Hematopoietic multipotent progenitor cell treated with erythropoietin and hydrocortisone succinate and interleukin-3 and kit ligand, for 8 days (in vitro differentiated cells): ENCODE measurements around the gene ROBO2.
"Not testable (repeated sequence)": the region's sequence is repeated elsewhere in the genome, so short reads cannot be mapped to it uniquely, and the experiment has no call there.

Experiments
- DNase-seq: peaks from one replicate; pipeline ENCODE4 v3.0.0-alpha.2; 2015

The ROBO2 gene

DNA sequence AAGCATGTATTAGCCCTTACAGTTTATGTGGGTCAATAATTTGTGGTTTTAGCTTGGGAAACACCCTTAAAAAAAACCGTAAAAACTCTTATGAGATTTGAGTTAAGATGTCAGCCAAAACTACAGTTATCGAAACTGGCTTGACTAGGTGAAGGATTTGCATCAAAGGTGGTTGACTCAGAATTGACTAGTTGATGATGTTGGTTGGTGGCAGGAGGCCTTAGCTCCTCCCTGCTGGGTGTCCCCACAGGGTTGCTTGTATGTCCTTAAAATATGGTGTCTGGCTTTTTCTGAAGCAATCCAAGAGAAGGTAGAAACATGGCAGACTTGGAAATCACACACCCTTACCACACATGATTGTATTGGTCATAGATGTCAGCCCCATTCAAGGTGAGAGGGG, 305.1 kb downstream of the ROBO2 start:
- no peak for DNase-seq

DNA sequence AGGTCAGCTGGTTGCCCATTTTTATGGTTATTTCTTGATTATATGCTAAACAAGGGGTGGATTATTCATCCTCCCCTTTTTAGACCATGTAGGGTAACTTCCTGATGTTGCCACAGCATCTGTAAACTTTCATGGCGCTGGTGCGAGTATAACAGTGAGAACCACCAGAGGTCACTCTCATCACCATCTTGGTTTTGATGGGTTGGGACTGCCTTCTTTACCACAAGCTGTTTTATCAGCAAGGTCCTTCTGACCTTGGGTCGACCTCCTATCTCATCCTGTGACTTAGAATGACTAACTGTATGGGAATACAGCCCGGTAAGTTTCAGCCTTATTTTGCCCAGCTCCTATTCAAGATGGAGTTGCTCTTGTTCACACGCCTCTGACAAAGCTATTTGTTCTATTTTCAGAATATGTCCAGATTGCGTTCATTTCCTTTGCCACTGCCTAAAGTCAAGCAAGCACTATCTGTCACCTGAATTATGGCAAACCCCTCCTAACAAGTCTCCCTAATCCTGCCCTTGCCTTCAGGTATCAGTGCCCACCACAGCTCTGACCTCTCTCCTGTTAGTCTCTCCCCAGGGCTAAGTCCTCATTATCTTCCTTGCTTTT, 308.5 kb downstream of the ROBO2 start:
- DNase-seq, result peak; percentile 35

- DNase-seq, result no peak
Measured at GRCh38 chr3:77354958-77355357, 315.1 kb downstream of the ROBO2 start.

- no peak for DNase-seq
Measured at GRCh38 chr3:77362936-77363335, 323.0 kb downstream of the ROBO2 start.

- DNase-seq, result no peak
Measured at GRCh38 chr3:77365152-77365551, 325.3 kb downstream of the ROBO2 start.

- no peak for DNase-seq
Measured at GRCh38 chr3:77370413-77370812, 330.5 kb downstream of the ROBO2 start.

GRCh38 chr3:77372018-77372417, 332.1 kb downstream of the ROBO2 start:
- no peak for DNase-seq

DNA sequence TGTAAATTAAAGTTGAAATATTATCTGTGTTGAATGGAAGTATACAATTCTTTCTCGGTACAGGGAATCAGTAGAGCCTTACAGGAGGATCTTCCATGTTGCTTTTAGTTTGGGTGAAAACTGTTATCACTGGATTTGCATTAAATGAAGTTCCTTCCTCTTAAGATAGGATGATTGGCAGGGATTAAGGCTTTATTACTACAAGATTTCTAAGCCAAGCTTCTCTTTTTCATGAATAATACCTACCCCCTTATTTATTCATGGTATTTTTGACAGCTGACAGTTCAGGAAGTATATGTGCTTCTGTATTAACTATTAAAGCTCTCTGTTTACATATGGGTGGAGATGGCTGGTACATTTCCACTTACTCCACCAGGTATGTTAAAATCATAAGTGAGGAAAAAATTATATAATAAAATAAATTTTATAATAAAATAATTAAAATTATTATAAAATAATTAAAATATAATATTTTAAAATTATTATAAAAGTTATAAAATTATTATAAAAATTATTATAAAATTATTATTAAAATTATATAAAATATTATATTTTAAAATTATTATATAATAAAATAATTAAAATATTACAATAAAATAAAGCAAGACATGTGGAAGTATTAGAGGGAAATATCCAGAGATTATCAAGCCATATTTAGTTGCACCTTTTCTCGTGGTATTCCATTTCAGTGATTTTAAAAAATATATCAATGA, 332.9 kb downstream of the ROBO2 start:
- no peak for DNase-seq

DNA sequence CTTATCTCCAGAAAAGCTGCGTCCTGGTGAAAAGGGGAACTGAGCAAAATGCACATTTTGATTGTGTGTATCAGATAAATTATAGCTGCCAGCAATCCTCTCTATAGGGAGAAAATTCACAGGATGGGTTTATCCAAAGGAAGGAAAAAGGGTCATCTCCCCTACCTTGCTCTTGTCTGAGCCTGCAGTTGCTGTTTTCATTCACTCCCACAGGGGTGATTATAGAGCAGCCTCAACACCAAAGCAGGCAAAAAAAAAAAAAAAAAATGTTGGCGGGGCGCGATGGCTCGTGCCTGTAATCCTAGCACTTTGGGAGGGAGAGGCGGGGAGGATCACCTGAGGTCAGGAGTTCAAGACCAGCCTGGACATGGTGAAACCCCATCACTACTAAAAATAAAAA, 333.7 kb downstream of the ROBO2 start:
- DNase-seq, result no peak

DNA sequence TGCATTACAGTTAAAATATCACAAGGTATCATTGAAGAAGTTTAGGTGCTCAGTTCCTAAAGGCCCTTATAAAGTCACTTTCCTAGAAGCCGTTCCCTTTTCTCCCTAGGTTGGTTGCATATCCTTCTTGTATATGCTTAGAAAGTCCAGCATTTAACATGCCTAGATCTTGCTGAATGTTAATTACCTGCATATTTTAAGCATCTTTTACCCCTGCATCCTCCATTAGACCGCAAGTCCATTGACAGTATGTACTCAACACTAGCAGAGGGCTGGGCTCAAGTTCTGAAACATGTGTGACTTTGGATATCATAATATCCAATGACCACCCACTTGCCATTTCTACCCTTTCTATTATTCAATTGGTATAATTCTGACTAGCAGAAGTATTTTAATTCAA, 336.6 kb downstream of the ROBO2 start:
- no peak for DNase-seq

DNA sequence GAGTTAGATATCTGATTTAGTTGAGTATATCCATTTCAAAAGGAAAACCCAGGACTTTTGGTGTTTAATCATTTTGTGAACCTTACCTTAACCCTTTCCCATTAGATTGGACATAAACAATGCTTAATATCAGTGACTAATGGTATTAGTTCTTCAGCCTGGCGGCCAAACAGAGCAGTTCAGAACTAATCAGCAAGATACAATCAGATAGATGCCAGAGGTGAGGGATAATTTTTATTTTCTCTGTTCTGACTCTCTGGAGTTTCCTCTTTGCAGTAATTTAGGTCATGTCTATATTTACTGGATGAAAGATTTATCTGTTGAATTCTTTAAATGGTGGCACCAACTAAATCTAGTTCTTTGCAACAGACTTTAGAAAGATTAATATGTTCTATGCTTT, 337.8 kb downstream of the ROBO2 start:
- DNase-seq, result no peak

- no peak for DNase-seq
Measured at GRCh38 chr3:77380136-77380535, 340.2 kb downstream of the ROBO2 start.

- no peak for DNase-seq
Measured at GRCh38 chr3:77381431-77381830, 341.5 kb downstream of the ROBO2 start.

DNA sequence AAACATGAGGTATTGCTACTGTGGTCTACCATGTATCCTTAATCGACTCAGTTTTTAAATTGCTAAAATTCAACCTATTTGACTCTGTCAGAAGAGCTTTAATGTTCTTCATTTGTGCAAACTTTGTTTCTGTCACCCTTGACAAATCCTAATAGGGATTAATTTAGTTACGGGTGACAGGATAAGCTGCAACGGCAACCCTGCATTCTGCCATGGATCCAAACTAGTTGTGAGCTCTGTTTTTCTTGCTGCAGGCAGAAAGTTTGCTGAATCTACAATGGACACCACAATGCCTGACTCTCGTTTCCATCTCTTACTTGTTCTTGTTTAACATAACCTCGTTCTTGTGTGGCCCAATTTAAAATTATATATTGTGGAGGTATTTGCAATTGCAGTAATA, 352.3 kb downstream of the ROBO2 start:
- no peak for DNase-seq

GRCh38 chr3:77394046-77394445, 354.1 kb downstream of the ROBO2 start:
- no peak for DNase-seq

DNA sequence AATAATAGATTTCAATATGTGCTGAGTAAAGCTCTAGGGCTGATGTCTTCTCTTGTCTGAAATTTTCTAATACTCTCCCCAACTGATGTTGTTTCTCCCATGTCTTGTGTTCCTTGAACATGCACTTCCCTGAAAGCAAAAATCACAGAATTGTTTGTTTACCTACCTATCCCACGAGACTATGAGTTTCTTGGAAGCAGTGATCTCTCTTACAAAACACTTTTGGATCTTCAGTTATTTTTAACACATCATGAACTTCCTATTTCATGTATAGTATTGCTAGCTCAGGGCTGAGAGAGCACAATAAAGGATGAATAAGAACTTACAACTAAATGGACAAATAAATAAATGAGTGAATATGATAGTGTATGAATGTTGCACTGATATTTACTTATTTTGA, 365.0 kb downstream of the ROBO2 start:
- DNase-seq, result no peak

DNA sequence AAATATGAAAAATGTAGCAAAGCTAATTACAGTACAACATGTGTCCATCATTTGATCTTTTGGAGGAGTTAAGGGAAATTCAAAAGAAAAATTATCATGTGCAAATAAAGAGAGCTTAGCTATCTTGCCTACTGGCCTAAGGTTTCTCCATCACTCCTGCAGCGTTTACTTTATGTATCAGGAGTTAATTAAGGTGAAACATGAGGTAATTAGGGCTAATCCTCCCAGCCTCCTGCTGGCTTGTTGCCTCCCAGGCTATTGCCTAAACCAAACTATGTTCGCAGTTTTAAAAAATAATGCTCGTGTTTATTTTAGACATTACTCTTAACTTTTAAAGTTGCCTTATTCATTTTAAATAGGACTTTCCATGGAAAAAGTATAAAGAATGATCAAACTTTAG, 367.5 kb downstream of the ROBO2 start:
- no peak for DNase-seq

DNA sequence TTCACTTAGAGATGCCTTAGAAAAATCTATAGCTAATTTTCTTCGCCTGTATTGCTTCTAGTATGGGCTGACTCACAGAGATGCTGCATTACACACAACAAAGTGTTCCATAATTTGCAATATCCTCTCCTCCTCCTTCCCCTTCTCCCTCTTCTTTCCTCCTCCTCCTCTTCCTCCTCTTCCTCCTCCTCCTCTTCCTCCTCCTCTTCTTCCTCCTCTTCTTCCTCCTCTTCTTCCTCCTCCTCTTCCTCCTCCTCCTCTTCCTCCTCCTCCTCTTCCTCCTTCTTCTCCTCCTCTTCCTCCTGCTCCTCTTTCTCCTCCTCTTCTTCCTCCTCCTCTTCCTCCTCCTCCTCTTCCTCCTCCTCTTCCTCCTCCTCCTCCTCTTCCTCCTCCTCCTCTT, 370.4 kb downstream of the ROBO2 start:
- DNase-seq, result not testable (repeated sequence)

- DNase-seq, result no peak
Measured at GRCh38 chr3:77411334-77411733, 371.4 kb downstream of the ROBO2 start.

- DNase-seq, result no peak
Measured at GRCh38 chr3:77412021-77412438, 372.1 kb downstream of the ROBO2 start.

GRCh38 chr3:77412584-77412983, 372.7 kb downstream of the ROBO2 start:
- DNase-seq, result no peak

DNA sequence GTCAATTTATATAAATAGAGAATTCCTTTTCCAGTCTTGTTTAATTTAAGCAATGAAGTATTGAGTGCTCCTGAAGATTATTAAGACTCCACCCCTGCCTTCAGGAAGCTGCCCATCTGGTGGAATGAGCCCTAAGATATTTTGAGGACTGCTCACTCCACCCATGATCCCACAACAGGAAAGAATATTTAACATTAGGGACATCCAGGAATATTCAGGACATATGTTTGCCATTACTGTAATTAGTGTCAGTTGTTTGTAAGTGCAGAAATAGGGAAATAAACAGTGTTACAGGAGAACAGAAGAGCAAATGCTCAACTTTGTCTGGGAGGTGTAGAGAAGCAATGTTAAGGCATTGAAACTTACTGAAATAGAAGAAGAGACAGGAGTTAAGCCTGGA, 375.0 kb downstream of the ROBO2 start:
- no peak for DNase-seq

DNA sequence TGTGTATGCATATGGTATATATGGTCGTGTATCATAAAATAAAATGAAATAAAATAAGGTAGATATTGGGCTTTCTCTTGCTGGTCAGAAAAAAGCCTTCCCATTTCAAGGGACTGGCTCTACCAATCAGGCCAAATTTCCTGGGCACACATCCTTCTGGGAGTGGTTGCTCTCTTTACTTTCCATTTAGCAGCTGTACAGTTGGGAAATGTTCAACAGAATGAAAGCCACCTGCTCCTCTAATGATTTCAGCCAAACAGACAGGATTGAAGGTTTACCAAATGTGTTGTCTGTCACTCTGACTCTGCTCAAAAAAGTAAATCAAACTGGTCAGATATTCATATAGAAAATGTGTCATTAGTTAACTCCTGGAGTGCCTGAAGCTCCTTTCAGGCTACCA, 380.4 kb downstream of the ROBO2 start:
- DNase-seq, result no peak

DNA sequence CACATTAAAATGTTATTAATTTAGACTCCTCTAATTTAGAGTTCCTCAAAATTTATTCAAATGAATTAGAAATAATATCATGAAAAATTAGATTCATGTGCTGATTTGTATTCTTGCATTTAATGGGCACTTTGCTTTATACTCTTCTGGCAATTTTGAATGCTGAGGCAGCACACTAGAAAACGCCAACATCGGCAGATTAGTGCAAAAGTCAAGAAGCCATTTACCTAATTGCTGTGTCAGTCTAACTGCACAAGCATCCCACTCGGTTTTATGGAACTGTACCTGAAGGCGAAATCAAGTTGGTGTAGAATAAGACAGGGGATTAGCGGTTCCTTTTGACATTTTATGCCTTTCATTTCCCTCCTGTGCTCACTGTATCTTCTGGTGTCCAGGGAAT, 382.0 kb downstream of the ROBO2 start:
- DNase-seq, result no peak

DNA sequence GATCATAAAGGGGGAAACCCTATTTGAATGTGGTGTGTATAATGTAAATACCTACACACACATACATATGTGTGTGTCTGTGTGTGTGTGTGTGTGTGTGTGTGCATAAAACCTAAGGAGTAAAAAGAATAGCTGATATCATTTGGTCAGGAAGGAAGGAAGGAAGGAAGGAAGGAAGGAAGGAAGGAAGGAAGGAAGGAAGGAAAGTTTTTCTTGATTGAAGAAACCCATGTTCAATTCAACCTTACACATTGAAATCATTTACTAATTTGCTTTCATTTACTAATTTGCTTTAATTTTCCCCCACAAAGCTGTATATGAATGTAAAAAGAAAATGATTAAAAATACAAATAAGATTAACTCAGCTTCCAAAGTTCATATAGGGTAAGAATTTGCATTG, 386.6 kb downstream of the ROBO2 start:
- DNase-seq, result no peak
